HEK293 (cell line): ENCODE measurements around the gene CPB2.

ENCODE experiments used
- CTCF ChIA-PET: fragments of 350-600 bp; formaldehyde crosslinking; extraction: SDS; loops from one replicate; lab custom pipeline; 2021; ENCODE audit warnings: antibody characterized with exemption; lab: Yijun Ruan, JAX
- POLR2A ChIA-PET: fragments of 300-600 bp; formaldehyde crosslinking; extraction: SDS; loops from one replicate; lab custom pipeline; 2020; ENCODE audit warnings: antibody characterized with exemption, inconsistent platforms; lab: Yijun Ruan, JAX
- H3K27ac ChIP-seq: fragments of 200-500 bp; sonication (Bioruptor generic); 2 replicates; pipeline ENCODE4 v1.5.1; 2014; ENCODE audit warnings: low read depth, low read length, control low read depth, inconsistent platforms; ENCODE audit errors: extremely low read depth
- H3K36me3 ChIP-seq, 2 experiments: fragments of 200-500 bp in 1 of 2; sonication (Bioruptor generic) in 1 of 2; 1 replicate in 1 of 2; 2 replicates in 1 of 2; pipeline ENCODE4 v1.5.1; 2014 to 2017; ENCODE audit warnings: inconsistent platforms in 2 of 2, low read length in 2 of 2; ENCODE audit not compliant: control insufficient read depth in 2 of 2, insufficient read depth in 1 of 2
- H3K4me1 ChIP-seq: fragments of 200-500 bp; sonication (Bioruptor generic); 2 replicates; pipeline ENCODE4 v1.5.1; 2014; ENCODE audit warnings: mild to moderate bottlenecking, low read length, inconsistent platforms; ENCODE audit not compliant: control insufficient read depth, insufficient read depth
- H3K4me3 ChIP-seq: 2 replicates; pipeline ENCODE4 v1.5.1; 2011; ENCODE audit warnings: low read depth, mild to moderate bottlenecking, control low read depth, low read length, moderate library complexity
- H3K9me3 ChIP-seq: fragments of 200-500 bp; sonication (Bioruptor generic); 2 replicates; pipeline ENCODE4 v1.5.1; 2014; ENCODE audit warnings: low read depth, low read length, inconsistent platforms; ENCODE audit not compliant: control insufficient read depth, insufficient read depth
- KLF16 ChIP-seq: fragments of 450-650 bp; formaldehyde crosslinking; IDR thresholded peaks from 2 replicates; pipeline ENCODE4 v1.5.1; 2017; ENCODE audit warnings: missing biosample characterization, missing genetic modification characterization
- SETDB1 ChIP-seq: IDR thresholded peaks from one replicate; pipeline ENCODE4 v1.6.1; 2017; ENCODE audit warnings: mild to moderate bottlenecking, low read length, moderate library complexity, mixed read lengths; ENCODE audit not compliant: insufficient read length
- TSHZ1 ChIP-seq: fragments of 450-650 bp; formaldehyde crosslinking; IDR thresholded peaks from 2 replicates; pipeline ENCODE4 v1.5.1; 2016; ENCODE audit warnings: missing biosample characterization, missing genetic modification characterization, borderline replicate concordance
- ZBTB17 ChIP-seq: fragments of 450-650 bp; formaldehyde crosslinking; IDR thresholded peaks from 2 replicates; pipeline ENCODE4 v1.5.1; 2016; ENCODE audit warnings: missing biosample characterization, missing genetic modification characterization
- ZIC2 ChIP-seq: fragments of 450-650 bp; formaldehyde crosslinking; IDR thresholded peaks from 2 replicates; pipeline ENCODE4 v1.5.1; 2016; ENCODE audit warnings: missing biosample characterization, missing genetic modification characterization
- ZNF133 ChIP-seq: fragments of 450-650 bp; formaldehyde crosslinking; IDR thresholded peaks from 2 replicates; pipeline ENCODE4 v1.5.1; 2016; ENCODE audit warnings: missing biosample characterization, missing genetic modification characterization
- ZNF169 ChIP-seq: fragments of 450-650 bp; formaldehyde crosslinking; IDR thresholded peaks from 2 replicates; pipeline ENCODE4 v1.5.1; 2016; ENCODE audit warnings: missing biosample characterization, missing genetic modification characterization
- ZNF174 ChIP-seq: fragments of 450-650 bp; formaldehyde crosslinking; IDR thresholded peaks from 2 replicates; pipeline ENCODE4 v1.5.0; 2017; ENCODE audit warnings: missing biosample characterization, mild to moderate bottlenecking, missing genetic modification characterization
- ZNF324 ChIP-seq: fragments of 450-650 bp; formaldehyde crosslinking; IDR thresholded peaks from 2 replicates; pipeline ENCODE4 v1.5.1; 2016; ENCODE audit warnings: missing biosample characterization, missing genetic modification characterization
- ZNF354C ChIP-seq: fragments of 450-650 bp; formaldehyde crosslinking; IDR thresholded peaks from 2 replicates; pipeline ENCODE4 v1.5.1; 2016; ENCODE audit warnings: missing biosample characterization, missing genetic modification characterization, low read depth, borderline replicate concordance
- ZNF514 ChIP-seq: fragments of 450-650 bp; formaldehyde crosslinking; IDR thresholded peaks from 2 replicates; pipeline ENCODE4 v1.5.1; 2016; ENCODE audit warnings: missing biosample characterization, missing genetic modification characterization
- ZNF558 ChIP-seq: fragments of 450-650 bp; formaldehyde crosslinking; IDR thresholded peaks from 2 replicates; pipeline ENCODE4 v1.5.1; 2016; ENCODE audit warnings: missing biosample characterization, missing genetic modification characterization
- ZNF560 ChIP-seq: fragments of 450-650 bp; formaldehyde crosslinking; IDR thresholded peaks from 2 replicates; pipeline ENCODE4 v1.5.1; 2017; ENCODE audit warnings: missing biosample characterization, missing genetic modification characterization, borderline replicate concordance
- ZNF600 ChIP-seq: fragments of 450-650 bp; formaldehyde crosslinking; IDR thresholded peaks from 2 replicates; pipeline ENCODE4 v1.5.1; 2016; ENCODE audit warnings: missing biosample characterization, missing genetic modification characterization
- ZNF747 ChIP-seq: fragments of 450-650 bp; formaldehyde crosslinking; IDR thresholded peaks from 2 replicates; pipeline ENCODE4 v1.5.1; 2016; ENCODE audit warnings: missing biosample characterization, missing genetic modification characterization

CPB2 gene

GRCh38 chr13:46113596-46113995, 8.8 kb upstream of the CPB2 start:
- Histone ChIP-seq H3K4me1 (no peaks in the 10 kb centered on the region), H3K9me3 (no peaks in the 10 kb centered on the region), H3K4me3 (no peak overlapping the region), H3K27ac (no peak overlapping the region), H3K36me3 (no peaks in the 10 kb centered on the region)
- ChIA-PET POLR2A (no interaction called here), CTCF (interaction anchor here (1.3 kb wide), 1 partner anchor 12 kb away, joined by 4 read pairs; no protein-coding TSS in a partner anchor)
- TF ChIP-seq ZNF133 (tag by site-specific recombination) (no peak), ZIC2 (tag by site-specific recombination) (peak; percentile 49), ZNF354C (tag by site-specific recombination) (no peak), ZNF600 (tag by site-specific recombination) (no peak)

- POLR2A ChIA-PET, result no interaction called here
- Histone ChIP-seq H3K4me3 (no peak overlapping the region), H3K4me1 (no peaks in the 10 kb centered on the region), H3K9me3 (no peaks in the 10 kb centered on the region), H3K27ac (no peak overlapping the region), H3K36me3 (no peaks in the 10 kb centered on the region)
- TF ChIP-seq ZNF560, result no peak
- no peak for TF ChIP-seq ZNF558 (tag by site-specific recombination)
- TF ChIP-seq ZNF514, result no peak
- no peak for TF ChIP-seq ZNF747 (tag by site-specific recombination)
- TF ChIP-seq ZNF174, result no peak
- TF ChIP-seq ZNF324, result no peak
- no peak for TF ChIP-seq KLF16
- no peak for TF ChIP-seq SETDB1
- CTCF ChIA-PET, result interaction anchor here (1.3 kb wide), 1 partner anchor 15 kb away, joined by 4 read pairs; no protein-coding TSS in a partner anchor
These were observed 6.3 kb upstream of the CPB2 start for GRCh38 chr13:46111151-46111550.

- TF ChIP-seq TSHZ1, result no peak
- CTCF ChIA-PET, result interaction anchor here (0.6 kb wide), 1 partner anchor 10 kb away, joined by 3 read pairs; no protein-coding TSS in a partner anchor
- no peak overlapping the region for H3K27ac ChIP-seq
- H3K4me1 ChIP-seq, result no peaks in the 10 kb centered on the region
- no peaks in the 10 kb centered on the region for H3K36me3 ChIP-seq
- POLR2A ChIA-PET, result no interaction called here
- no peaks in the 10 kb centered on the region for H3K9me3 ChIP-seq
- H3K4me3 ChIP-seq, result no peak overlapping the region
These were observed 4.6 kb upstream of the CPB2 start for GRCh38 chr13:46109451-46109850.

GRCh38 chr13:46106839-46107371, 2.1 kb upstream of the CPB2 start:
- H3K36me3 ChIP-seq, result no peaks in the 10 kb centered on the region
- no peaks in the 10 kb centered on the region for H3K9me3 ChIP-seq
- H3K27ac ChIP-seq, result no peak overlapping the region
- no peak for TF ChIP-seq ZNF169 (tag by site-specific recombination)
- TF ChIP-seq ZBTB17, result peak; percentile 87
- TF ChIP-seq, all 188 proteins: peak for 1
- ChIA-PET CTCF (interaction anchor here (0.6 kb wide), 2 partner anchors 23 to 166 kb away, joined by 3 read pairs; no protein-coding TSS in a partner anchor), POLR2A (no interaction called here)
- Histone ChIP-seq H3K4me1 (no peaks in the 10 kb centered on the region), H3K4me3 (no peak overlapping the region)
